GM19025 (cell line): ENCODE results near the gene SLC6A19.

Source experiments
- ATAC-seq: cut with Tn5 transposase; IDR thresholded peaks from one replicate; pipeline ENCODE4 v1.9.1; 2021; ENCODE audit warnings: mild to moderate bottlenecking, low read depth, moderate library complexity; ENCODE audit not compliant: unreplicated experiment

SLC6A19 gene

DNA sequence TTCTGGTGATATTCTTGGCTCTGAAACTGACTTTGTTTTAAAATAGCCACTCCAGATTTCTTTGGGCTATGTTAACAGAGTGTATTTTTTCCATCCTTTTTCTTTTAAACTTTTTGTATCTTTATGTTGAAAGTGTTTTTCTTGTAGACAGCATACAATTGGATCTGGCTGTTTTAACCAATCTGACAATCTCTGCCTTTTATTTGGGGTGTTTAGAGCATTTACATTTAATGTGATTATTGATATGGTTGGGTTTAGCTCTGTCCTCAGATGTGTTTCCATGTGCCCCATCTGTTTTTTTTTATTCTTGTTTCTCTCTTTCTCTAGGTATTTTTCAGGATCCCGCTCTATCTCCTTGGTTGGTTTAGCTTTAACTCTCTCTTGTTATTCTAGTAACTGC is 34.4 kb downstream of the SLC6A19 start:
- ATAC-seq: no peak

DNA sequence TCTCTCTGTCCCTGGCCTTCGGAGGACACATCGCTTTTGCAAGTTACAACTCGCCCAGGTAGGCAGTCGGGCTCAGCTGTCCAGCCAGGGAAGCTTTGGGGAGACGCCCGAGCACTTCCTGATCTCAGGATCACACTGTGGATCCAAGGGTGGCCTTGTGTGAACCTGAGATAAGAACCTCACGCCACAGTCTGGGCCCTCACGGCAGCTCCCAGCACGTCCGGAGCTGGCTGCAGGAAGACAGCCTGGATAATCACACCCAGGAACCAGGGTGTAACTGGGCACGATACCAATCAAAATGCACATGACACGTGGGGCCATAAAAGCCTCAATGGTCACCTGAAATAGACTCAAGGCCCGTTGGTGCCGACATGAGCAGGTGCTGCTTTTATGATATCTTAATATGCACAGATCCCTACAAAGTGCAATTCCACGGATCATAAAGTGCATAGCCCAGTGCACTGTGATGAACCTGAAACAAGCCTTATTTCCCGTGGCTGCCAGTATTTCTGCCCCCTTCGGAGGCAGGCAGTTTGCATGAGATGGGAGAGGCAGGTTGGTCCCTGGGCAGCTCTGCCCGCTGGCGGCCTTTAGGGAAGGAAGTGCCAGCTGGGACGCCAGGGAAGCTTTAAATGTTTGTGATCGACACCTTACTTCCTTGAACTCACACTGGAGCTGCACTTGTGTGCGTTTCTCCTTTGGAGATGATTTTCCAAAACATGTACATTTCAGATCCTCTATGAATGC is 38.3 kb downstream of the SLC6A19 start:
- ATAC-seq: no peak

DNA sequence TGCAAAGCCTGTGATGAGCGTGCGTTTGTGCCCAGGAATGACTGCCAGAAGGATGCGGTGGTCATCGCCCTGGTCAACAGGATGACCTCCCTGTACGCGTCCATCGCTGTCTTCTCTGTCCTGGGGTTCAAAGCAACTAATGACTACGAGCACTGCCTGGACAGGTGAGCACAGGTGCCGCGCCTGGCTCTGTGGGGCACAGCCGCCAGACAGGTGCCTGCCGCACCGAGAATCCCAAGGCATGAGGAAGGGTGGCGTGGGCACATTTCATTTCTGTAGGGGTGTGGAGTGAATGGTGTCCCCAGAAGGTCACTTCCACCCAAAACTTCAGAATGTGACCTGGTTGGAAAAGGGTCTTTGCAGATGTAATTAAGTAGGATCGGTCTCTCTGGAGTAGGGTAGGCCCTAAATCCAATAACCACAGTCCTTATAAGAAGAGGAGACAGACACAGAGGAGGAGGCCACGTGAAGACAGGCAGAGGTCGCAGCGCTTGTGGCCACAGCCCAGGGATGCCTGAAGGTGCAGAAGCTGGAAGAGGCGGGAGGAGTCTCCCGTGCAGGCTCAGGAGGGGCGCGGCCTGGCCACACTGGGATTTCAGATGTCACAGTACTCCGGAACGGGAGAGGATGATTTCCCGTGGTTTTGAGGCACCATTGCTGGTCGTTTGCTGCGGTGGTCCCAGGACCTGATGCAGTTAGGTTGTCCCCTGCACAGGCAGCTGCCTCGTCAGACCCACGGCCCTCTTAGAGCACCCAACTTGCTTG is 39.3 kb downstream of the SLC6A19 start:
- ATAC-seq: no peak

DNA sequence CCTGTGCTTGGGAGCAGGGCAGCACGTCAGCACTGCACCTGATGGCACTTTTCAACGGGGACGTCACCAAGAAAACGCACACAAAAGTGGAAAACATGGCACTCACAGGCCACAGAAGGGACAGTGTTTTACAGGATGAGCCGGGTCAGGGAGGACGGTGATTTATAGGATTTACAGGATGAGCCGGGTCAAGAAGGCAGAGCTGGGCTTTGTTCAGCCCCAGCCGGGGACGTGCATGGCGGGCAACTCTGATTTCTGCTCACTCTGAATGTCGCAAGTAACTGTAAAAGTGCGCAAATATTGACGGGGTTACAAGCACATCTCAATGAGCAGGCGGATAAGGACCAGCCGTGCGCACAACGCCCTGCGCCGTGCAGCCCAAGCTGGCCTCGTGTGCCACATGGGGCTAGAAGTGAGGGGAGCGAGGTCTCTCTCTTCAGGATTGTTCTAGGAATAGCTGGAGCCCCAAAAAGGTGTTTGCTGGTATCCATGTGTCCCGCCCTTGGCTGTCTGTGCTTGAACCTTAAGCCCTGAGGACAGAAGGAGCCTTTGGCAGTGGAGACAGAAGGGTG is 40.2 kb downstream of the SLC6A19 start:
- no peak for ATAC-seq

DNA sequence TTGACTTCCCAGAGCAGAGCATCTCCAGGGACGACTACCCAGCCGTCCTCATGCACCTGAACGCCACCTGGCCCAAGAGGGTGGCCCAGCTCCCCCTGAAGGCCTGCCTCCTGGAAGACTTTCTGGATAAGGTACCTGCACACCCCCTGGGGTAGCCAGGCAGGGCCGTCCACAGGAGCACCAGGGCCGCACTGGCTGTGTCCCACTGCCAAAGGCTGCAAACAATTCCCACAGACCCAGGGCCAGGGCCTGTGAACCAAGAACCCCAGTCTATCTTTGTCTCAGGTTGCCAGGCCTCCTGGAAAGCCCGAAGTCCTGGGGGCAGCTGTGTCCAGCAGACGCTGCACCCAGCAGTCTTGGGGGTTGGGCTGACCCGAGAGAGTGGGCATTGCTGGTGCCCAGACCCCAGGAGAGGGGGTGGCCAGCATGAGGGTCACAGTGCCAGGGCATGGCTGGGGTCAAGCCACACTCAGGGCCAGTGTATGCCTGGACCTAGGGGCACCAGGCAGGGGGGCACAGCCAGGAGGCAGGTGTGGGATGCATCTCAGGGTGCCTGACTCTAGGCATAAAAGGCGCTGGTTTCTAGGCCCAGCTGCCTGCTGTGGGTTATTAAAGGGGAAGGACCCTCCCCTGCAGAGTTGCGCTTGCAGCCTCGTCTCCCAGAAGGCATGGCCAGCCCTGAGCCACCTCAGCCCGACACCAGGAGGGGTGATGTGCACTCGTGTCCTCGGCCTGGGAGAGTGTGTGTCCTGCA is 41.5 kb downstream of the SLC6A19 start:
- ATAC-seq: no peak

DNA sequence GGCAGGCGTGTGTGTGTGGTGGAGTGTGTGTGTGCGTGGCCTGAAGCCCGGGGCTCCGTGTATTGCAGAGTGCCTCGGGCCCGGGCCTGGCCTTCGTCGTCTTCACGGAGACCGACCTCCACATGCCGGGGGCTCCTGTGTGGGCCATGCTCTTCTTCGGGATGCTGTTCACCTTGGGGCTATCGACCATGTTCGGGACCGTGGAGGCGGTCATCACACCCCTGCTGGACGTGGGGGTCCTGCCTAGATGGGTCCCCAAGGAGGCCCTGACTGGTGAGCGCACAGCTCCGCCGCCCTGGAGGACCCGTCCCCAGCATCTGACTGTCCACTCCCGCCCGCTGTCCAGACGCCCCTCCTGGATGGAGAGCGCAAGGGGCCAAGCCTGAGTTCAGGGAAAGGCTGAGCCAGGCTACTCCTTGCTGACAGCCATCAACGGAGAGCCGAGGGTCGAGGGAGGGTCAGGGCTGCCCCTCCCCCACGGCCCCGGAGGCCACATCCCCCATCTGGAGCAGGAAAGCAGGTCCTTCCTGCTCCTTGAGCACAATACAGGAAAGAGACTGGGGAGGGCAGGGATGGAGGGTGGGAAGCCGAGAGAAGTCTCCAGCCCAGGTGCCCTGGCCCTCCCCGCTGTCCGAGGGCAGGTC is 42.2 kb downstream of the SLC6A19 start:
- ATAC-seq: no peak

DNA sequence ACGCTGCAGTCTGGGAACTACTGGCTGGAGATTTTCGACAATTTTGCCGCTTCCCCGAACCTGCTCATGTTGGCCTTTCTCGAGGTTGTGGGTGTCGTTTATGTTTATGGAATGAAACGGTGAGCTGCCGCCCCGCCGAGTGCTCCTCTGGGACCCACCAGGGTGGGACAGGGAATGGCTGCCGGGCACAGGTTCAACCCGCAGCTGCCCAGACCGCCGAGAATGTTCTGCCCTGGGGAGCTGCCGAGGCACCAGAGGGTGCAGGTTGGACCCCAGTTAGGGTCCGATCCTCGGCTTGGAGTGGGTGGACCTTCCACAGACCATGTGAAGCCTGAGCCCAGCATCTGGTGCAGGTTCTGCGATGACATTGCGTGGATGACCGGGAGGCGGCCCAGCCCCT is 42.9 kb downstream of the SLC6A19 start:
- no peak for ATAC-seq

DNA sequence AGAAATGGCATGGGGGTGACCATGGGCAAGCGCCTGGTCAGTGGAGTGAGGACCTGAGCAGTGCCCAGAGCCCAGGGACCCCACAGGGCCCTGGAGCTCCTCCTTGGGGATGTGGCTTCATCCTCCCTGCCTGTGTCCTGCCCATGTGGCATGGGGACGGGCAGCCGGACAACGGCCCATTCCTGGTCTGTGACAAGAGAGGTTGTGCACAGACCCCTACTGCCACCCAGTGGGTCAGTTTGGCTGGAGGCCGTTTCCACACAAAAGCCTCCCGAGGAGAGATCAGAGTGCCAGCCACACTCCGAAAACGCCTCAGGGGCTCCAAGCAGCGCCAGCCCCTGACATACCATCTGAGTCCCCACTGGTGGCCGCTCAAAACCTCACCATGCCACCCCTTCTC is 43.6 kb downstream of the SLC6A19 start:
- no peak for ATAC-seq

DNA sequence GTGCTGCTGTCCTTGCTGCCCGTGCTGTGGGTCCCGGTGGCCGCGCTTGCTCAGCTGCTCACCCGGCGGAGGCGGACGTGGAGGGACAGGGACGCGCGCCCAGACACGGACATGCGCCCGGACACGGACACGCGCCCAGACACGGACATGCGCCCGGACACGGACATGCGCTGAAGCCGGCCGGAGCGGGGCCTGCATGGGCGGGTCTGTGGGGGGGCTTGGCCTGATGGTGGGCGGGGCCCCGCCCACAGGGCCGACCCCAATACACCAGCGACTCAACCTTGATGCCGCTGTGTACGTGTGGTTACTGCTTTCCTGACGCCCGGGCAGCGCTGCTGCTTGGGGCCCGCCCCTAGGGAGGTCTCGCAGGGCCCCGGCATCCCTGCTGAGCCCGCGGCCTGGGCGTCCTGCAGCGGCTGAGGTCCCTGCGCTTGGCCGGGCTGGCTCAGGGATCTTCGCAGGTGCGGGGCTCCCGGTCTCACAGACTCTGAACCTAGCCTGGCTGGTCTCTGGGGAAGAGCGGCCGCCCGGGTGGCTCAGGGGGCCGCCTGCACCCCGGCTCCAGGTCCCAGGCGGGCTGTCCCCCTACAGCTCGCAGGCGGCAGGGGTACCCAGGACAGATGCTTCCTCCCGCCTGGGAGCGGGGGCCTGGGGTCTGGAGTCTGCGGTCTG is 44.6 kb downstream of the SLC6A19 start:
- no peak for ATAC-seq

DNA sequence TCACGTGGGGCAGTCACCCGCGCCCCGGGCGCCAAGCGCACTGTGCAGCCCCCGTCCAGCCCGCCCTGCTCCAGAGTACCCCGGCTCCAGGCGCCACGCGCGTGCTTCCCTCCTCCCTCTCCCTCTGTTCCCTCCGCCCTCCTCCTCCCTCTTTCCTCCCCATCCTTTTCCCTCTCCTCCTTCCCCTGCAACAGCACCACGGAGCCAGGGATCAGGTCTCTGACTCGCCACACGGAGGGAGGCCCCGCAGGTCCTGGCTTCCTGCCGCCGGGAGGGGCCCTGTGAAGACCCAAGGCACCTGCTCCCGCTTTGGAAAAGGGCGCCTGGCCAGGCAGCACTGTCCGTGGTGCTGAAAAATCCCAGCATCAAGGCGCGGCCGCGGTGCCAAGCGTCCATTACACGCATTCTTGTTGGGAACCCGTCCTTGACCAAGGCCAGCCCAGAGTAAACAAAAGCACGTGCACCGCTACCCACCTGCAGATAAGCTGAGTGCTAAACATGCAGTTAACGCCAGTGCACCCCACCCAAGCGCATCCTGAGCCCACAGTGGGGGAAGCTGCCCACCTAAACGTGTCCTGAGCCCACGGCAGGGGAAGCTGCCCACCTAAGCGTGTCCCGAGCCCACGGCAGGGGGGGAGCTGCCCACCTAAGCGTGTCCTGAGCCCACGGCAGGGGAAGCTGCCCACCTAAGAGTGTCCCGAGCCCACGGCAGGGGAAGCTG is 45.5 kb downstream of the SLC6A19 start:
- no peak for ATAC-seq

DNA sequence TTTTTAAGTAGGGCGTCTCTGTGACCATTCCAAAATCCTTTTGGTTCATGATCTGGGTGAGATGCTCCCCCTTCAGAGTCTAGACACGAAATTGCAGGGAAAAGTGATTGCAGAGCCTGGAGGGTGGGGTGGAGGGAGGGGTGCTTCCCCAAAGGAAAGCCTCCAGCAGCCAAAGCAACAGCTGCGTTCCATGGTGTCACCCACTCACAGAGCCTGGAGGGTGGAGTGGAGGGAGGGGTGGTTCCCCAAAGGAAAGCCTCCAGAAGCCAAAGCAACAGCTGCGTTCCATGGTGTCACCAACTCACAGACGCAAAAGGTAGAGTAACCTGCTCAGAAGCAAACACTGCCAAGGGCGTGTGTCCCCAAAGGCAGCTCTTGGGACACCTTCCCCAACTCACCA is 46.4 kb downstream of the SLC6A19 start:
- no peak for ATAC-seq

DNA sequence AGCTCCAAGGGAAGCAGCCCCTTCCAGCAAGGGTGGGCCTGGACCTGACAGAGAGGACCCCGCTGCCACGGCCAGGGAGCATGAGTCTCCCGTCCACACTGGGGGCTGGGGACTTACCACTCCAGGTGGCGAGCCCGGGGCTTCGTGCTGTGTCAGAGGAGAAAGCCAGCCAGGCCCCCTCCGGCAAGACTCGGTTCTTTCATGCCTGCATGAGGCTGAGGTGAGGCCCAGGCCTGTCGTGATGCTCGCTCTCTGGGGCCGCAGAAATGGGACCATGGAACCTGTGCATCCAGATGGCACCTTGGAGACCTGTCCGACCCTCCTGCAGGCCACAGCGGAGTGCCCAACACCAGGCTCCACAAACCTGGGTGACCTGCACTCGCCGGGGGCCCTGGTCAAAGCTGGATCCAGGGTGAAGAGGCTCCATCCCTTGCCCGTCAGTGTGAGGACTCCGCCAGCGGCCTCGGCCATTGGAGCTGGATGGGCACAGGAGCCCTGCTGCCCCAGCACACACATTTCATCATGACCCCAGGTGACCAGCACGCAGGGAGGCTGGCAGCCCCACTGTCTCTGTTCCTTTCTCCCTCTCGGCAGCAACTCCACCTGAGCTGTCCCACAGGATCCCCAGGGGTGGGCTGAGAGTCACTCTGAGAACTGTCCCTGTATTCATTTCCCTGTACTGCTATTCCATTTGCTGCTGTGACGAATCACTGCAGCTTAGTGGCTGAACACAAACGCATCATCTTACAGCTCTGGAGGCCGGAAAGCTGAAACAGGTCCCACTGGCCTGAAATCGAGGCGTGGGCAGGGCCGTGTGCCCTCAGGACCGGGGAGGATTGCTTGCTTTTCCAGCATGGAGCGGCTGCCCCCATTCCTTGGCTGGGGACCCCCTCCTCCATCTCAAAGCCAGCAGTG is 48.2 kb downstream of the SLC6A19 start:
- no peak for ATAC-seq

DNA sequence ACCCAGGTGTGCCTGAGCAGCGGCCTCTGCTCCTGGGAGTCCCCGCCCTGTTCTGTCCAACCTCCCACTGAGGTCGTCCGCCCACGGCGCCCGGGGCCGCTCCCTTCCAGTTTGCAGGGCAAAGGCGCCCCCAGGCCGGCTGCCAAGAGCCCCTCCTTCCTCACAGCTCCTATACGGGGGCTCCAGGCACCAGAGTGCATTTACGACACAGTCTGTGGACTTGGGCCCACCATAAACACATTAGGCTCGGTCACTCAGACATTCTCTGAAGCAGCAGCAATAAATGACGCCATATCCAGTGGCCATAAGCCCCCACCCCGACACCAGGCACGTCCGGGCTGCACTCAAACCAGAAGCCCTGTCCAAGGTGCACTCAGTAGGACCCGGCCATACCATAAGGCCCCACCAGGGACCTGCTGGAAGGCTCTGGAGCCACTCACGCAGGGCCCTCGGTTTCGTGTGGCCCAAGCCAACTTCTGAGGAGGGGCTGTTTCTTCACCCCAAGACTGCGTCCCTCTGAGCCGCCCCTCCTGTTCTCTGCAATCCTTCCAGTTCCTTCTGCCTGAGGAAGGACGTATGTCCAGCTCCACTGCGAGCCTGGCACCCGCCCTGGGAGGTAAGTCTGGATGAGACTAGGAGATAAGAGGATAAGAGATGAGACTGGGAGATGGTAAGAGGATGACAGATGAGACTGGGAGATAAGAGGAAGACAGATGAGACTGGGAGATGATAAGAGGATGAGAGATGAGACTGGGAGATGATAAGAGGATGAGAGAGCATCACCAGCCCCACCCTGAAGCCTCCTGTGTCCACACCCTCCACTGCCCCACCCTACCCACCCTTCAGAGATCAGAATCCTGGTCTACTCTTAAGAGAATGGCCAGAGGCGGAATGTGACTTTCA is 50.5 kb downstream of the SLC6A19 start:
- ATAC-seq: no peak

DNA sequence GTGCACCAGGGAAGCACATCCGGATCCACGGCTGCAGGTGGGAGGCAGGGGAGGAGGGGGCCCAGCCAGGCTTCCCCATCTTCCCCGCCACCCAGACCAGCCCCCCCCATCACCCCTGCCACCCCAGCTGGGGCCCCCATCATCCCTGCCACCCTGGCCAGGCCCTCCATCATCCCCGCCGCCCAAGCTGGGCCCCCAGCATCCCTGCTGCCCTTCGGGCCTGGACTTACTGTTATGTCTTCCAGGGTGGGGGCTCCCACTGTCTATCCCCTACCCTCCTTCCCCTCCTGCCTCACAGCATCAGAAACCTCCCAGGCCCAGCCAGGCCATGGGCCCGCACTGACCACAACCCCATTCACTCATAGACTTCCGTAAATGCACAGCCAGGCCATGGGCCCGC is 51.3 kb downstream of the SLC6A19 start:
- no peak for ATAC-seq

DNA sequence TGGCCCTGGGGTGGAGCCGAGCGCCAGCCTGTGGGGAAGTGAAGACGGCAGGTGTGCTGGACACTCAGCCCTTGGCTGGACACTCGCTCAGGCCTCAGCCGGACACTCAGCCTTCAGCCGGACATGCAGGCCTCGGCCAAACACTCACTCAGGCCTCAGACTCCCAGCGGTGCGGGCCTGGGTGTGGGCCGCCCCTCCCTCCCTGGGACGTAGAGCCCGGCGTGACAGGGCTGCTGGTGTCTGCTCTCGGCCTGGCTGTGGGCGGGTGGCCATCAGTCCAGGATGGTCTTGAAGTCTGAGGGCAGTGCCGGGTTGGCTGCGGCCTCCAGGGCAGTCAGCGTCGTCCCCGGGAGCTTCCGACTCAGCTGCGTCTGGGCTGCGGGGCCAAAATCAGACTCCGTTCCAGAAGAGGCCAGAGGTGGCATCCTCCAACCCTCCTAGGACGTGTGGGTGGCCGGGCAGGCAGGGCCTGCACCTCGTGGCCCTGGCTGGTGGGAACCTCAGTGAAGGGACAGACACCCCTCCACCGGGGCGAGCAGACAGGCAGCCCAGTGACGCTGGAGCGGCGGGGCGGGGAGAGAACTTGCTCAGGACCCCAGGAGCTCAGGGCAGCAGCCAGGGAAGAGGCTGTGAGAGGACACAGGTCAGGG is 52.2 kb downstream of the SLC6A19 start:
- ATAC-seq: no peak

DNA sequence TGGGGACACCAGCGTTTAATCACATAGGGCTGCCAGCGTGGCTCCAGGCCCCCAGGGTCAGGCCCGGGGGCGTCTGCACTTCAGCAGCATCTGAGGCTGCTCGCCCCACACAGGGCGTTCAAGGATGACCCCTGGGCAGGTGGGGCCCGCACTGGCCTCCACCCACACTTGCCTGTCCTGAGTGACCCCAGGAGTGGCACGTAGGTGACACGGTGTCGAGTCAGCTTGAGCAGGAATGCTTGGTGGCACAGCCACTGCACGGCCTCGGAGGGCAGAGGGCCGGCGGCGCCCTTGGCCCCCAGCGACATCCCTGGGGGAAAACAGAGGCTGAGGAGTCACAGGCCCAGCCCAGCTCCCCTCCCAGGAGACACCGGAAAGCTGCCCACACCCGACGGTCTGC is 52.8 kb downstream of the SLC6A19 start:
- no peak for ATAC-seq

DNA sequence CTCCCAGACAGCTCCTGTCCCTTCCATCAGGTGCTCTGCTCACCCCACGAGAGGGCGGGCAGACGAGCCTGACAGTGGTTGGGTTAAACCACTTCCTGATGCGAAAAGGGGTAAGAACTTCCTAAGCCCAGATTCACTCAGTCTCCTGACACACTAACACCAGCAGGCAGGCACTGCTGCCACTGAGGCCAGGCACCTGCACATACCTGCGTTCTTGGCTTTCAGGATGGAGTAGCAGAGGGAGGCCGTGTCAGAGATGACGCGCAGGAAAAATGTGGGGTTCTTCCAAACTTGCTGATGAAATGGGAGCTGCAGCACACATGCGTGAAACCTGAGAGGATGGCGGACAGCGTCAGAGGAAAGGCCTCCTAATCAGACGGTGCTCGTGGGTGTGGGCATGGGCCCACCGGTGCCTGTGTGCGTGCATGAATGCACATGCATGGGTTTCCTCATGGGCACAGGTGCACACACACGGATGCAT is 53.7 kb downstream of the SLC6A19 start:
- no peak for ATAC-seq
